HepG2 (cell line): ENCODE data around the gene GDF15. TPM values are rescaled to one million over a fixed set of nuclear protein-coding genes. Genes with fewer than 3 reads are reported as not detected.

Experiments used
- ARNT ChIP-seq: fragments of 450-650 bp; IDR thresholded peaks from 2 replicates; pipeline ENCODE4 v1.6.1; 2017
- ATRX ChIP-seq: sonication (generic); formaldehyde crosslinking; IDR thresholded peaks from 2 replicates; pipeline ENCODE4 v1.4.0; 2020; ENCODE audit warnings: missing genetic modification reagents, borderline replicate concordance
- GZF1 ChIP-seq: sonication (generic); formaldehyde crosslinking; IDR thresholded peaks from 2 replicates; pipeline ENCODE4 v1.5.1; 2020; ENCODE audit warnings: mild to moderate bottlenecking, missing genetic modification reagents
- HES4 ChIP-seq: sonication (generic); formaldehyde crosslinking; IDR thresholded peaks from 2 replicates; pipeline ENCODE4 v1.9.0; 2021; ENCODE audit warnings: mild to moderate bottlenecking, missing genetic modification reagents, borderline replicate concordance
- HOXA3 ChIP-seq: sonication (generic); formaldehyde crosslinking; IDR thresholded peaks from 2 replicates; pipeline ENCODE4 v1.5.0; 2020; ENCODE audit warnings: missing genetic modification reagents
- KDM1A ChIP-seq: IDR thresholded peaks from 2 replicates; pipeline ENCODE4 v1.6.1; 2016; ENCODE audit warnings: missing compliant biosample characterization
- KDM6A ChIP-seq: IDR thresholded peaks from 2 replicates; pipeline ENCODE4 v1.6.1; 2016; ENCODE audit warnings: low read depth
- MATR3 ChIP-seq: sonication (generic); formaldehyde crosslinking; IDR thresholded peaks from 2 replicates; pipeline ENCODE4 v1.4.0; 2020; ENCODE audit warnings: missing genetic modification reagents
- MTA3 ChIP-seq: sonication (generic); formaldehyde crosslinking; IDR thresholded peaks from 2 replicates; pipeline ENCODE4 v1.4.0; 2020; ENCODE audit warnings: missing genetic modification reagents
- MXD4 ChIP-seq: IDR thresholded peaks from 2 replicates; pipeline ENCODE4 v1.6.1; 2016; ENCODE audit warnings: mild to moderate bottlenecking, missing biosample characterization, missing genetic modification reagents
- NCOA5 ChIP-seq: sonication (generic); formaldehyde crosslinking; IDR thresholded peaks from 2 replicates; pipeline ENCODE4 v1.4.0; 2020; ENCODE audit warnings: missing genetic modification reagents
- POGK ChIP-seq: sonication (generic); formaldehyde crosslinking; conservative IDR thresholded peaks from 2 replicates; pipeline ENCODE4 v1.8.0; 2022; ENCODE audit warnings: mild to moderate bottlenecking, moderate library complexity, missing genetic modification reagents
- PREB ChIP-seq: sonication (generic); formaldehyde crosslinking; IDR thresholded peaks from 2 replicates; pipeline ENCODE4 v1.4.0; 2020; ENCODE audit warnings: missing genetic modification reagents
- RFX5 ChIP-seq: IDR thresholded peaks from 2 replicates; pipeline ENCODE4 v1.6.1; 2011; ENCODE audit warnings: low read depth, low read length, improper control_type of control experiment
- SKIL ChIP-seq: sonication (generic); formaldehyde crosslinking; IDR thresholded peaks from 2 replicates; pipeline ENCODE4 v1.8.0; 2022; ENCODE audit warnings: missing genetic modification reagents, mild to moderate bottlenecking, moderate library complexity, borderline replicate concordance
- SNAPC2 ChIP-seq: sonication (generic); formaldehyde crosslinking; IDR thresholded peaks from 2 replicates; pipeline ENCODE4 v1.8.1; 2022; ENCODE audit warnings: mild to moderate bottlenecking, missing genetic modification reagents
- SNAPC5 ChIP-seq: sonication (generic); formaldehyde crosslinking; IDR thresholded peaks from 2 replicates; pipeline ENCODE4 v1.8.1; 2023; ENCODE audit warnings: mild to moderate bottlenecking, missing genetic modification reagents, borderline replicate concordance
- SOX5 ChIP-seq: IDR thresholded peaks from 2 replicates; pipeline ENCODE4 v1.6.1; 2016; ENCODE audit warnings: borderline replicate concordance
- TCF7L2 ChIP-seq: IDR thresholded peaks from 2 replicates; pipeline ENCODE4 v1.6.1; 2011; ENCODE audit warnings: mild to moderate bottlenecking, low read depth, low read length, moderate library complexity
- ZC3H4 ChIP-seq: sonication (generic); formaldehyde crosslinking; IDR thresholded peaks from 2 replicates; pipeline ENCODE4 v1.4.0; 2020; ENCODE audit warnings: missing genetic modification reagents, borderline replicate concordance
- ZFP62 ChIP-seq: sonication (generic); formaldehyde crosslinking; IDR thresholded peaks from 2 replicates; pipeline ENCODE4 v1.4.0; 2020; ENCODE audit warnings: missing genetic modification reagents
- ZMAT3 ChIP-seq: sonication (generic); formaldehyde crosslinking; conservative IDR thresholded peaks from 2 replicates; pipeline ENCODE4 v1.7.0; 2021; ENCODE audit warnings: missing genetic modification reagents
- ZNF263 ChIP-seq: sonication (generic); formaldehyde crosslinking; IDR thresholded peaks from 2 replicates; pipeline ENCODE4 v1.4.0; 2020; ENCODE audit warnings: missing genetic modification reagents
- ZNF713 ChIP-seq: sonication (generic); formaldehyde crosslinking; IDR thresholded peaks from 2 replicates; pipeline ENCODE4 v1.4.0; 2020; ENCODE audit warnings: mild to moderate bottlenecking, missing genetic modification reagents
- ZNF784 ChIP-seq: sonication (generic); formaldehyde crosslinking; IDR thresholded peaks from 2 replicates; pipeline ENCODE4 v1.5.1; 2020; ENCODE audit warnings: missing genetic modification reagents, mild to moderate bottlenecking, borderline replicate concordance
- polyA plus RNA-seq, 8 experiments: library from polyadenylated mRNA; depleted of rRNA in 3 of 8; stranded (reverse) in 7 of 8; unstranded in 1 of 8; fragments of >200 nt; fragmentation: Illumina TruSeq in 4 of 8; extraction: Trizol in 4 of 8; gene quantifications; 2 replicates each; pipeline versions ENCODE4 v1.2.1 to v1.2.3, GENCODE V29; 2011 to 2016; ENCODE audit warnings: low read depth in 4 of 8, missing spikeins in 1 of 8, mixed read lengths in 1 of 8; ENCODE audit not compliant: insufficient read depth in 1 of 8
- total RNA-seq, 5 experiments: library from RNA; depleted of rRNA; stranded (reverse); fragments of >200 nt; fragmentation: Illumina TruSeq; extraction: Trizol; gene quantifications; 2 replicates each; pipeline ENCODE4 v1.2.3, GENCODE V29; 2016; ENCODE audit warnings: low read depth in 1 of 5
- TF ChIP-seq, protein P1 (sequence below): sonication (generic); formaldehyde crosslinking; IDR thresholded peaks from 2 replicates; pipeline ENCODE4 v1.4.0; 2020; ENCODE audit warnings: missing genetic modification reagents

The GDF15 gene
- total and polyA plus RNA-seq, 2 of the 13 experiments (the other 11 are each of a cell fraction or from before 2014, with no cell fraction given) = 146 to 422 TPM

DNA sequence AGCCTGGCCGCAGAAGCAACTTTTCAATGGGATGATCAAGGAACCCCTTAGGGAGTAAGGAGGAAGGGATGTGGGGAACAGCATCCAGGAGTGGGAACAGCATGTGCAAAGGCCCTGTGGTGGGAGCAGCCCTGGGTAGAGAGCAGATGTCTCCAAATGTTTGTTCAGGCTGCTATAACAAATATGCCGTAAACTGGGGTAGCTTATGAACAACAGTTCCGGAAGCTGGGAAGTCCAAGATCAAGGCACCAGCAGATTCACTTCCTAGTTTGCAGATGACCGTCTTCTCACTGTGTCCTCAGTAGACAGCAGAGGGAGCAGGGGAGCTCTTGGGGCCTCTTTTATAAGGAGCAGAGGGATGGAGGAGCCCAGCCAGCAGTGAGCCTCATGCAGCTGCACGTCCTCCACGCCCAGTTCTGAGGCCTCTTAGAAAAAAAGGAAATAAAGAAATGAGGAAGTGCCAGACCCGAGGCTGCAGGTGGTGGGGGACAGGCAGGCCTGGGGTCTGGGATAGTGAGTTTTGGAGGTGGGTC lies 15.7 kb downstream of the GDF15 start (continued):
- no peak for TF ChIP-seq NCOA5 (CRISPR knock-in tag)
- TF ChIP-seq SKIL (CRISPR knock-in tag) = no peak
- no peak for TF ChIP-seq KDM6A (CRISPR knock-in tag)
- TF ChIP-seq ARNT = no peak
- TF ChIP-seq HES4 (CRISPR knock-in tag) = no peak
- no peak for TF ChIP-seq MXD4 (CRISPR knock-in tag)
- TF ChIP-seq TCF7L2 = no peak
- TF ChIP-seq ZC3H4 (CRISPR knock-in tag) = no peak
- TF ChIP-seq, protein P1, sequence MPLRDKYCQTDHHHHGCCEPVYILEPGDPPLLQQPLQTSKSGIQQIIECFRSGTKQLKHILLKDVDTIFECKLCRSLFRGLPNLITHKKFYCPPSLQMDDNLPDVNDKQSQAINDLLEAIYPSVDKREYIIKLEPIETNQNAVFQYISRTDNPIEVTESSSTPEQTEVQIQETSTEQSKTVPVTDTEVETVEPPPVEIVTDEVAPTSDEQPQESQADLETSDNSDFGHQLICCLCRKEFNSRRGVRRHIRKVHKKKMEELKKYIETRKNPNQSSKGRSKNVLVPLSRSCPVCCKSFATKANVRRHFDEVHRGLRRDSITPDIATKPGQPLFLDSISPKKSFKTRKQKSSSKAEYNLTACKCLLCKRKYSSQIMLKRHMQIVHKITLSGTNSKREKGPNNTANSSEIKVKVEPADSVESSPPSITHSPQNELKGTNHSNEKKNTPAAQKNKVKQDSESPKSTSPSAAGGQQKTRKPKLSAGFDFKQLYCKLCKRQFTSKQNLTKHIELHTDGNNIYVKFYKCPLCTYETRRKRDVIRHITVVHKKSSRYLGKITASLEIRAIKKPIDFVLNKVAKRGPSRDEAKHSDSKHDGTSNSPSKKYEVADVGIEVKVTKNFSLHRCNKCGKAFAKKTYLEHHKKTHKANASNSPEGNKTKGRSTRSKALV = no peak
- TF ChIP-seq KDM1A = peak; percentile 94
- TF ChIP-seq MATR3 = no peak
- no peak for TF ChIP-seq POGK (CRISPR knock-in tag)
- TF ChIP-seq MTA3 (CRISPR knock-in tag) = no peak
- no peak for TF ChIP-seq ZMAT3
- no peak for TF ChIP-seq ATRX (CRISPR knock-in tag)
- peak; percentile 58 for TF ChIP-seq ZNF263 (CRISPR knock-in tag)
- no peak for TF ChIP-seq SNAPC2 (CRISPR knock-in tag)
- peak; percentile 30; the same call in 1 of the 2 replicates for TF ChIP-seq HOXA3 (CRISPR knock-in tag)
- TF ChIP-seq ZFP62 = no peak
- no peak for TF ChIP-seq PREB
- no peak for TF ChIP-seq SOX5 (CRISPR knock-in tag)
- no peak for TF ChIP-seq GZF1
- no peak for TF ChIP-seq ZNF784 (CRISPR knock-in tag)
- no peak for TF ChIP-seq RFX5
- no peak for TF ChIP-seq SNAPC5 (CRISPR knock-in tag)
- TF ChIP-seq ZNF713 (CRISPR knock-in tag) = no peak
